Right ventricle myocardium inferior (tissue), 1 donor: ENCODE measurements around the gene FAM131C. TPM values are rescaled to one million over a fixed set of nuclear protein-coding genes. Genes with fewer than 3 reads are reported as not detected.
A peak's percentile ranks its signal among the peaks of the same experiment; 100 is the strongest.
"Not testable (repeated sequence)": the region's sequence is repeated elsewhere in the genome, so short reads cannot be mapped to it uniquely, and the experiment has no call there.

Experiments
- ATAC-seq: fragments of 200-7000 bp; cut with Tn5 transposase; one replicate; pipeline ENCODE4 v1.9.1; 2020; ENCODE audit warnings: mild to moderate bottlenecking, moderate library complexity
- DNase-seq: peaks from one replicate; pipeline ENCODE4 v3.0.0; 2021; ENCODE audit errors: missing footprints
- intact Hi-C: fragments of 100-400 bp; cut with DNase I; formaldehyde crosslinking; loops from one replicate; pipeline ENCODE4 v1.11.0; 2022
- total RNA-seq: library from RNA; stranded (reverse); fragmentation: NEBNext Ultra II Directional; extraction: Animal tissue kit (Norgen Biotek cat#: 25700); gene quantifications from one replicate; pipeline ENCODE4 v1.2.1, GENCODE V29; 2021
- donor health status: DM: no; HTN: yes; CAD: no; lungs with severe emphysema.

Gene FAM131C
- total RNA-seq, 1 donor from 2014 or later: 5.9 TPM

DNA sequence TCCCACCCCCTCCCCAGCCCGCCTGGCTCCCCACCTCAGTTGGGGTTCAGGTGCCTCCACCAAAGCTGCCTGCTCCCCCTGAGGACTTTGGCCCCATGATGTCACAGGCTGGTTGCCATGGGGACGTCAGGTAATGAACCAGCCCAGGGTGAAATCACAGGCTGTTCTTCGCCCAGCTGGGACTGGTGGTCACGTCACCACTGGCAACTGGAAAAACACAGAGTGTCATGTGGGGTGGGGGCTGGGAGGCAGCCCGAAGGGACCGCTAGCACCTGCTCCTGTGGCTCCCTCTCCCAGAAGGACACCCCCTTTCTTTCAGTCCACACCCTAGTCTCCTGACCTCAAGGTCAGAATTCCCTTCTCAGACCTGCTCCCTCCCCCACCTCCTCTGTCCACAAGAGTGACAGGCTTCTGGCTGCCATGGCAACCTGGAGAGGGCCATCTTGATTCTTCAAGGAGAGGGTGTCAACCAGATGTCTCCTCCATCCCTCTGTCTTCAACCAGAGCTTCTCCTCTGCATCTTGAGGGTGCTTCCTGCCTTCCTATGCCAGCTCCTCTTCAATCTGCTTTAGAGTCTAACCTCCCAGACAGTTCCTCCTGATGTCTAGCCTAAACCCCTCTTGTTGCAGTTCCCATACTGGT lies 6.2 kb downstream of the FAM131C start:
- DNase-seq: no peak
- intact Hi-C loops: no loop called here
- peak; percentile 18 for ATAC-seq

DNA sequence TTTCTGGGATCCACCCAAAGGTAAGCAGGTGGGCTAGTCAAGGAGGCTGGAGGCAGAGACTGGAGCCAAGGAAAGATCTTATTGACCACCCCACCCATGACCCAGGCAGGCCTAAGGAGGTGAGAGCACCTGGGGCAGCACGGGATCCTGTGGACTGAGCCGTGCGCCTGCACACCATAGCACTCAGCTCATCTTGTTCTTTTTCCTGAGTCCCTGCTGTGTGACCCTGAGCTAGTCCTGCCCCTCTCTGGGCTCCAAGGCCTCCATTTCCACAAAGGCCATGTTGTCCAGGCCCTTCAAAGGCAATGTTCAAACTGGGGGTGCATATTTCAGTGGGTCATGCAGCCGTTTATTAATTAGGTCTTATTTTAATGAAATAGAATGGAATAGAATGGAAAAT lies 7.2 kb downstream of the FAM131C start:
- ATAC-seq: no peak
- intact Hi-C loops: no loop called here

GRCh38 chr1:16065269-16065576 lies 8.2 kb downstream of the FAM131C start:
- intact Hi-C loops: no loop called here
- no peak for DNase-seq
- ATAC-seq: no peak

More for the DNA sequence above, 7.2 kb downstream of the FAM131C start:
- DNase-seq: no peak

DNA sequence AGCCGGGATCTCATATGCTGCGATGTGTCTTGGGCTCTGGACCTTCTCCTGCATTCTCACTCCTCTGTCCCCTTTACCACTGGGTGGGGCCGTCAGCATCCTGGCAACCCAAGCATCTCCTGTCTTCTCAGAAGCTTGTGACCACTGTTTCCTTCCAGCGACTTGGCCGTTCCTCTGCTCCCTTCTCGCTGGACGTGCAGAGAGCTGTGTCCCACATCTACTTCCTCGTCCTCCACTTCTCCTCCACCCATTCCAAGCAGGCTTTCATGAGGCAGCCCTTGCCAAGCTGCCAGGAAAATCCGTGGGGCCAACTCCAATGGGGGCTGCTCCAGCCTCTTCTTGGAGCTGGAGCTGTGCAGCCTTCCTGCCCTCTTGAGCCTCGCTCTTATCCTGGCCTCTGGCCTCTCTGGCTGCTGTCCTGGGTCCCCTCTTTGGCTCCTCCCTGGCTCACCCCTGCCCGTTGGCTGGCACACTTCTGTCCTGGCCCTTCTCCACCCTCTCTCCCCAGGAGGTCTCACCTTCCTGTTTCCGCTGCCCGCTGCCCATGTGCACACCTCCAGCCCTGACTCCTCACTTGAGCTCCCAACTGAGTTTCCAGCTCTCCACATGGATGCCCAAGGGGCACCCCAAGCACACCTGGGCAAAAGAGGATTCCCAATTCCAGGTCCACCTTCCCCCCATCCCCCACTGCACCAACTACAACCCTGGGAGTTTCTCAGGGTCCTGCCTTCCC lies 8.7 kb downstream of the FAM131C start:
- intact Hi-C loops: no loop called here
- no peak for DNase-seq
- ATAC-seq: no peak

GRCh38 chr1:16063921-16064320 lies 9.5 kb downstream of the FAM131C start:
- DNase-seq (no peak), ATAC-seq (no peak)
- intact Hi-C loops: loop anchor here (2.0 kb wide), 1 partner anchor 23 kb away; no protein-coding TSS in a partner anchor

DNA sequence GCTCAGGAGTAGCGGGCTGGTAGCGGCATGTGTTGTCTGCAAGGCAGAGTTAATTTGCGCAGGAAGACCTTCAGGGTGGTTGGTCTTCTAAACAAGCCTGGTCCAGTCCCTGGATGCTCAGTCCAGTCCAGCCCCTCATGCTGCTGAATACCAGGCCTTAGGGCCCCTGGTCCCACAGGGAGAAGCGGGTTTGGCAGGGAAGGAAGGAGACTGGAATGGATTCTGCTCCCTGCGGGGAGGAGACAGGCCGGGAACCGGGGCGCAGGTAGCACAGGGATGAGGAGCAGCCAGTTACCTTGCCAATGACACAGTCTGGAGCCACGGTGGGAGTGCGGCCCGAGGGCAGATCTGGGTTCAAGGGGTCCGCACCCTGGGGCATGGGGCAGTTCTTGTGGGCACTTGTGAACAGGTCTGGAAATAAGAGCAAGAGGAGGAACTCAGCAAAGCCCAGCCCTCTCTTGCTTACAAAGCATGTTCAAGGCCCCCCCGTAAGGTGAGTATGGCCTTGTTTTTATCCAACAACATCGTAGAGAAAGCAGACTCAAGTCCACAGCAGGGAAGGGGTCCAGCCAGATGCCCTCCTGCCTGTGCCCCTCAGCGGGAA lies 10.1 kb downstream of the FAM131C start:
- no peak for ATAC-seq
- no peak for DNase-seq
- intact Hi-C loops: loop anchor here (2.0 kb wide), 1 partner anchor 23 kb away; no protein-coding TSS in a partner anchor

DNA sequence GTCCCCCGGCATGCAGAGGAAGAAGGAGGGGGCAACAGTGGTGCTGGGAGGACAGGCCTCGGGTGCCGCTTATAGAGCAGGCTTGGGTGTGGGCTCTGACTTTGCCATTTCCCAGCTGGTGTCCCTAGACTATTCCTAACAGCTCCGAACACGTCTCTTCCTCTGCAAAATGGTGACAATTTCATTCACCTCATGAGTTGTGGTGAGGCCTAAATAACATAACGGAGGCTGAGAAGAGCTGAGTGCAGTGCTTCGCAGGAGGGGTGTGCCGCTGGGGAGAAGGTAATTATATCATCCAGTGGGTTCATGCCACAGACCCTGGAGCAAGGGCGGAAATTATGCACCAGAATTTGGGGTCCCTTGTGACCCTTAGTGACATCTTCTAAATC lies 10.8 kb downstream of the FAM131C start:
- DNase-seq, ATAC-seq: not testable (repeated sequence)
- intact Hi-C loops: loop anchor here (2.0 kb wide), 1 partner anchor 22 kb away; no protein-coding TSS in a partner anchor

- intact Hi-C loops: loop anchor here (2.0 kb wide), 1 partner anchor 21 kb away; no protein-coding TSS in a partner anchor
- not testable (repeated sequence) for DNase-seq, ATAC-seq
Observed at GRCh38 chr1:16061989-16062686, 11.3 kb downstream of the FAM131C start.

DNA sequence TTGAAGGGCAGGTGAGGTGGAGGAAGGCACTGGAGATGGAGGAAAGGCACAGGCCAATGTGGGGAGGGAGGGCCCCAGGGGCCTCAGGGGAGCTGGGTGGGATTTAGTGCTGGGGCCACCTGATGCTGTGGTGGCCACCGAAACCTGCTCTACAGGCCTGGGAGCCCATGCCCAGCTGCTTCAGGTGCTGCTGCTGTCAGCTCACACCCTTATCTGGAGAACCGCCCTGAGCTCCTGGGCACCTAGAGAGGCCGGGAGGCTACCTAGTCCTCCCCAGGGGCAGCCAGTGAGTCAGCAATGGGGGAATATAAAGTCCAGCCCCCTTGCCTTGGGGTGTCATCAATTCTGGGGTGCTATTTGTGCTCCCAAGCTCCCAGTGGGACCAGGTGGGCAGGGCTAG lies 12.2 kb downstream of the FAM131C start:
- intact Hi-C loops: no loop called here

GRCh38 chr1:16058394-16059120 lies 14.9 kb downstream of the FAM131C start:
- DNase-seq, ATAC-seq: not testable (repeated sequence)
- intact Hi-C loops: loop anchor here (5.0 kb wide), 1 partner anchor 266 kb away; no protein-coding TSS in a partner anchor

More for the DNA sequence above, 12.2 kb downstream of the FAM131C start:
- DNase-seq: no peak
- no peak for ATAC-seq

DNA sequence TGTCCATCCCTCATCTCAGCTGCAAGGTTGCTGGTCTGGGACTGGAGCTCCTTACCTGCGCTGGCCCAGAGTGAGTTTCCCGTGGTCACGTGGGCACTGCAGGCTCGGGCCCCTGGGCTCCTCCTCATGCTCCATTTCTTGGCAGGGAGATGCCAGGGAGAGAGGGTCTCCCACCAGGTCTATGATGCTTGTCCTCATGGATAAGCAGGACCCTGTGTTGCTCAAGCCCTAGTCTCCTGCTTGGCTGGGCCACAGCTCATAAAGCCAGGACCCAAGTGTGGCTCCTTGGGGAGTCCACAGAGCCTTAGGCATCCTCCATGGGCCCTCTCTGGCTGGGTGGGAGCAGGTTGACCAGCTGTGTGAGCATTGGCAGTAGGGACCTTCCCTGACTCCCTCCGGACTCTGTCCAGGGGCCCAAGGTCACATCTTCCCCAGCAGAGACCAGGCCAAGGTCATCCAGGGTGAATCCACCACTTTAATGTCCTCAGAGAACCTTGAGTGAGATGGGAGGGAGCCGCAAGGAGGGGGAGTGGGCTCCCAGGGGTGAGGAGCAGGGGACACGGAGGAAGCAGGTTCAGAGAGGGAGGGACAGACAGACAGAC lies 16.0 kb downstream of the FAM131C start:
- peak; percentile 17 for ATAC-seq
- intact Hi-C loops: loop anchor here (5.0 kb wide), 1 partner anchor 265 kb away; no protein-coding TSS in a partner anchor
- not testable (repeated sequence) for DNase-seq

GRCh38 chr1:16056521-16056912 lies 16.9 kb downstream of the FAM131C start:
- not testable (repeated sequence) for ATAC-seq, DNase-seq
- intact Hi-C loops: loop anchor here (1.0 to 5.0 kb wide), 2 partner anchors 47 to 264 kb away; no protein-coding TSS in a partner anchor

DNA sequence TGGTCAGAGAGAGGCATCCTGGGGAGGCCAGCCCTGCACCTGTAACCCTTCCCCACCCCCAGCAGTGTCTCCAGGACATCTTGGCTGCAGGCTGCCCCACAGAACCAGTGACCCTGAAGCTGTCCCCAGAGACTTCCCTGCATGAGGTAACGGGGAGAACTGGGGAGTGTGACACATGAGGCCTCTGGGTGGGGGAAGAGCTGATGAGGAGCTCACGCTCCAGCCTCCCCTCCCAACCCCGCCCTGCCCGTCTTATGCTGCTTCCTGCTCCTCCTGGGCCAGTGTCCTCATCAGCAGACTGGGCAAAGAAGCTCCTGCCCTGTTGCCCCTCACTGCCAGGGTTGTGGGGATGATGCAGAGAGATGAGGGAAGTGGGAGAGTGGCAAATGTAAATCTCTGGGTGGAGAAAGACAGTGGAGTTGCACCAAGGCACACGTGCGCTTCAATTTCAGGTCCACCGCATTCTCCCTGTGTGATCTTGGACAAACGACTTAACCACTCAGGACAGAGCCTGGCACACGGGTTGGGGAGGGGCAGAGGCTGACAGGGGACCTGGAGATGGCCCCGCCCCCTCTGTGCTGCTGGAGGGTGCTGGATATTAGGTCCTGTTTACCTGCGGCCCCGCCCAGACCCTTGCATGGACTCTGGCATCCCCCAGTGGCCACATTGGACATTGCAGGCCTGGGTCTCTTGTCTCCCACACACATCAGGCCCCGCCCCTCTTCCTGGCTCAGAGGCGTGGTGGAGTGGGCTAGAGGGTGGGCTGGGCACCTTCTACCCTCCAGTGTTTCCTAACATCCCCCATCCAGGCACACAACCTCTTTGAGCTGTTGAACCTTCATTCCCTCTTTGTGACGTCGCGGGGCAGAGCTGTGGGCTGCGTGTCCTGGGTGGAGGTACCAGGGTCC lies 17.6 kb downstream of the FAM131C start:
- peak; percentile 71 for ATAC-seq
- intact Hi-C loops: loop anchor here (1.0 to 5.0 kb wide), 2 partner anchors 47 to 264 kb away; no protein-coding TSS in a partner anchor
- peak; percentile 93 for DNase-seq

DNA sequence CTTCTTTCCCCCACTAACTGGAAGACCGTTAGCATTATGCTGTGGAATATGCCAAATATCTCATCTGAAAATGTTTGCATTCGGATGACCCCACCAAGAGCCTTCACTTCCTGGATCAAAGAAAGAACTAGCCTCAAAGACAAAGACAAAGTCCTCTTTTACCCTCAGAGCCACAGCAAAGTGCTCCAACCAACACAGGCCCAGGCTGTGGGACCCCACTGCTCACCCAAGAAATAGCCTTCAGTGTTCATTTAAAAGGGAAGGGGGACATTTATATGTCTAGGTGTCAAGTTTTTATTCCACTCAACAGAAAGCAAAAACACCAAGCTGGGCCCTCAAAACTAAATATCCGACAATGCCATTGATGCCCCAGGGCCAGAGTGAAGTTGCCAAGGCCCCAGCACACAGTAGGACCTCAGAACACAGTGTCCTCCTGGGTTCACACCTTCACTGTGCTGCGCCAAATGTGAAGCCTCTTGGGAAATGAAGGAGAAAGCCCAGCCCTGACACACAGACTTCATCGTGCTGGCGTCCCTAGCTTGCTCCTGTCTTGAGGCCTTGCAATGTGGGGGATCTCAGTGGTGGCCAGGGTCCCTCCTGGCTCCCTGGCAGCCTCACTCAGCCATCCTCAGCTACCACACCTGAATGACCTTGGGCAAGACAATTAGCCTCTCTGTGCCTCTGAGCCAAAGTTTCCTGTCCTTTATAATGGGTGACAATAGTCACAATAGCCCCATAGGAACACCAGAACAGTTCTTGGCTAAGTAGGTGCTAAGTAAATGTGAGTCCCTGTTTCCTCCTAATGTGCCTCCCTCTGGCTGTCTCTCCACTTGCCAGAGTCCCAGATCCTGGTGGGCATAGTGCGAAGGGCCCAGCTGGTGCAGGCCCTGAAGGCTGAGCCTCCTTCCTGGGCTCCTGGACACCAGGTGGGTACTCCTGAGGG lies 18.6 kb downstream of the FAM131C start:
- DNase-seq (no peak), ATAC-seq (no peak)
- intact Hi-C loops: loop anchor here (5.0 kb wide), 1 partner anchor 263 kb away; no protein-coding TSS in a partner anchor

DNA sequence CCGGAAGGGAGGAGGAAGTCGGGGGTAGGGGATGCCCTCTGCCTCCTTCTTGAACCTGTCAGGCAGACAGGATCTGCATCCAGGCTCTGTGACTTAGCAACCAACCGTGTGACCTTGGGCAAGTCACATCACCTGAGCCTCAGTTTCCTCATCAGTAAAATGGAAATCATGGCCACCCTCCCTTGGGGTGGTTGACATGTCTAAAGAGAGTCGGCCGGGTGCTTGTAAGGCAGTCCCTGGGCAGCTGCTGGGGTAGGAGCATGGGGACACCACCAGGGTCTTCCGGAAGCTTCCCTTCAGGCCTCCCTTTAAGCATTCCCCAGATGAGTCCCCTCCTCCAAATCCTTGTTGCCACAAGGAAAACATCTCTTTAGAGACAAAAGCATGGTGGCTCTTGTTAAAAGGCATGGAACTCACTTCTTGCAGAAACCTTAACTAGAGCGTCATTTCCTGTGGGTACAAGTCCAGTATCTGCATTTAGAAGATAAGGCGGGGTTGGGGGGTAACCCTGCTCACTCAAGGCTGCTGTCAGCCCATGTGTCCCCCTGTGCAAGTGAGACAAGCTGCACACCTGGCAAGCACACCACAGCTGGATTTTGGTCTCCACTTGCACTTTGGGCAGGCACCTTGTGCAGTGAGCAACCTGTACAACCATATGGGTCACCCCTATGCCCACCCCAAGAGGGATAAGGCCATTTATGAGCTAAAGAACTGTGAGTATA lies 19.5 kb downstream of the FAM131C start:
- intact Hi-C loops: no loop called here
- ATAC-seq (no peak), DNase-seq (no peak)
